ENCODE results near the gene C22orf15. TPM values are rescaled to one million over a fixed set of nuclear protein-coding genes. Genes with fewer than 3 reads are reported as not detected.

Gene C22orf15
- total RNA-seq, 1 donor from 2014 or later, result not detected

Other genes starting within 250 kb of the C22orf15 start
- gene IGLL1, start 182.7 kb upstream of the C22orf15 start, total RNA-seq, result not detected
- gene DRICH1, start 130.7 kb upstream of the C22orf15 start, total RNA-seq, result not detected
- not detected for gene RGL4, start 72.0 kb upstream of the C22orf15 start, total RNA-seq
- gene ZNF70, start 11.9 kb upstream of the C22orf15 start, total RNA-seq, result 4.9 TPM
- gene VPREB3, start 8.6 kb upstream of the C22orf15 start, total RNA-seq, result not detected
- 12.0 TPM for gene CHCHD10, start 5.0 kb downstream of the C22orf15 start, total RNA-seq
- gene MMP11, start 9.9 kb downstream of the C22orf15 start, total RNA-seq, result 6.4 TPM
- gene SMARCB1, start 24.0 kb downstream of the C22orf15 start, total RNA-seq, result 147 TPM
- 0.25 TPM for gene DERL3, start 76.0 kb downstream of the C22orf15 start, total RNA-seq
- 4.9 TPM for gene SLC2A11, start 94.9 kb downstream of the C22orf15 start, total RNA-seq
- 638 TPM for gene MIF, start 131.4 kb downstream of the C22orf15 start, total RNA-seq
- gene GSTT2B, start 198.2 kb downstream of the C22orf15 start, total RNA-seq, result not detected
- not detected for gene DDTL, start 203.9 kb downstream of the C22orf15 start, total RNA-seq
- gene DDT, start 211.5 kb downstream of the C22orf15 start, total RNA-seq, result 167 TPM
- not detected for gene GSTT2, start 217.1 kb downstream of the C22orf15 start, total RNA-seq
- not detected for gene GSTT4, start 242.5 kb downstream of the C22orf15 start, total RNA-seq
- gene CABIN1, start 248.3 kb downstream of the C22orf15 start, total RNA-seq, result 75.6 TPM

Measured in vagina (tissue), 1 donor.